Fibroblast of the aortic adventitia (primary cell): ENCODE data around the gene ARHGAP26. TPM values are rescaled to one million over a fixed set of nuclear protein-coding genes. Genes with fewer than 3 reads are reported as not detected.

Source experiments
- DNase-seq: peaks from one replicate; pipeline ENCODE4 v3.0.0-alpha.2; 2010; ENCODE audit warnings: low read depth
- H3K4me3 ChIP-seq: 2 replicates; pipeline ENCODE4 v1.5.1; 2011; ENCODE audit warnings: low read depth, mild to moderate bottlenecking, control low read depth, low read length, moderate library complexity
- CTCF ChIP-seq: IDR thresholded peaks from 2 replicates; pipeline ENCODE4 v1.5.1; 2011; ENCODE audit warnings: mild to moderate bottlenecking, low read length, control low read depth, inconsistent platforms; ENCODE audit not compliant: insufficient read depth
- total RNA-seq: library from RNA; depleted of rRNA; stranded (reverse); fragments of >200 nt; gene quantifications from 2 replicates; pipeline ENCODE4 v1.2.3, GENCODE V29; 2012; ENCODE audit warnings: low replicate concordance

The ARHGAP26 gene
- total RNA-seq, 1 donor, result 9.0 TPM

GRCh38 chr5:143249851-143250250 lies 479.7 kb downstream of the ARHGAP26 start:
- DNase-seq, result peak; percentile 33
- no peak overlapping the region for H3K4me3 ChIP-seq
- no peak for TF ChIP-seq CTCF

GRCh38 chr5:143251190-143251589 lies 481.0 kb downstream of the ARHGAP26 start:
- no peak for DNase-seq
- TF ChIP-seq CTCF, result no peak
- H3K4me3 ChIP-seq, result no peak overlapping the region

GRCh38 chr5:143251946-143252345 lies 481.8 kb downstream of the ARHGAP26 start:
- no peak for DNase-seq
- H3K4me3 ChIP-seq, result no peak overlapping the region
- no peak for TF ChIP-seq CTCF

- no peak overlapping the region for H3K4me3 ChIP-seq
- DNase-seq, result no peak
- no peak for TF ChIP-seq CTCF
Observed at GRCh38 chr5:143254819-143255218, 484.6 kb downstream of the ARHGAP26 start.

- TF ChIP-seq CTCF, result no peak
- no peak overlapping the region for H3K4me3 ChIP-seq
- DNase-seq, result no peak
Observed at GRCh38 chr5:143258559-143259253, 488.5 kb downstream of the ARHGAP26 start.

GRCh38 chr5:143259254-143259605 lies 489.1 kb downstream of the ARHGAP26 start:
- no peak for DNase-seq
- no peak for TF ChIP-seq CTCF
- no peak overlapping the region for H3K4me3 ChIP-seq
